Hippocampal formation (tissue), 2 donors: ENCODE data around the gene UMAD1.

Experiments
- DNase-seq, 2 donors: peaks; one replicate each; lab custom pipeline; 2025; lab: John Stamatoyannopoulos, UW

Gene UMAD1

DNA sequence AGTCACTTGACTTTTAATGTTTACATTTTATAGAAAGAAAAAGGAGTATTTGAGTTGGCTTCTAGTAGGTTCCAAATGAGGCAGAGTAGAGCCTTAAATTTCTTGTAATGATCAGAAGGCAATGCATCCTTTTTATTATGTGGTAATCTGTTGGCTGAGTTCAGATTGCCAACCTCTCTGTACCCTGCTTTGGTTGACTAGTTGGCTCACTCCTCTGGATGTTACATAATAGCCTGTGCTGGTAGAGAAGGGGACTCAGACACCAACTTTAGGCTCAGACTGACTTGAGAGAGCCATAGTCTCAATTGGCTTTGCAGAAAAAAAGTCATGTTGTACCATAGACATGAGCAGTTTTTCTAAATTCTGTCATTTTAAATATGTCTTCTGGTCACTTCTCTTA is 281.3 kb downstream of the UMAD1 start:
- no peak for DNase-seq

DNA sequence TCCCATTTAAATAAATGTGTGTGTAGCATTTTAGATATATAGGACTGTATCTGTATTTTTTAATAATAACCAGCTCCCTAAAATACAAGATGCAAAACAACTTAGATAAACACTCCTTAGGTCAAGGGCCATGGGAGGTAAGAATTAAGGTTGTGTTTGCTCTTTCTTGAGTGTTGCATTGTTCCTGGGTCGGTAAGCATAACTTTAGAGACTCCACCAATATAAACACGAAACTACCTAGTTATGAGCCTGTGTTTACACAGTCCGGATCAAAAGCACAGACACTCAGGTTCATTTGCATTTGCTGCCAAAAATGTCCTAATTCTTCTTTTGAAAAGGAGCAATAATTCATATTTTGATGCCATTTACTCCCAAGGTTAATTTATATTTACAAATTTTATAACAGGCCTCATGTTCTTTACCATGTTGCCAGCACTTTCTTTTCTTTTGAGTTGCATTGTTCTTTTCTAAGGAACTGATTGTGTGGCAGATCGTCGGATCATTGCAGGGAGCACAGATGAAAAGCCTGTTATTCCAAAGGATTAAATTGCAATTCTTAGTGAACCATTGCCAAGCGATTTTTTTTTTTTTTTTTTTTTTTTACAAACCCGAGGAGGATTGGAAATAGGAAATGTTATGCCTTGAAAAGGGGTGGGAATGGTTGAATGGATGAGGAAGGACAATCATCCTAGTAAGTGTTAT is 282.3 kb downstream of the UMAD1 start:
- DNase-seq: no peak

DNA sequence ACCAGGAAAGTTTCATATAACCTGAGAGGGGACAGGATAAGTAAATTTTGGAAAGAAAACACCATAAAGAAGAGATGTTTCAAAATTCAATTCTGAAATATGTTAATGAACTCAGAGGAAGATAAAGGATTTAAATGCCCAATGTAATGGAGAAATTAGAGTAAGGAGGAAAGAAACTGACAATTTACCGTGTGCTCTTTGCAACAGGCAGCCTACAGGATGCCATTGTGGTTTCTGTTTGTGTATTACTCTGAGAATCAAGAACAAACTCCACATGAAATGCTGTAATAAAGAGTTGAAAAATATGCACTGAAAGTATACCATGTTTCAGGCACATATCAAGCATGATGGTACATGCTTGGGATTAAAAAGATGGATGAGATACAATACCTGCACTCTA is 283.3 kb downstream of the UMAD1 start:
- DNase-seq: no peak

DNA sequence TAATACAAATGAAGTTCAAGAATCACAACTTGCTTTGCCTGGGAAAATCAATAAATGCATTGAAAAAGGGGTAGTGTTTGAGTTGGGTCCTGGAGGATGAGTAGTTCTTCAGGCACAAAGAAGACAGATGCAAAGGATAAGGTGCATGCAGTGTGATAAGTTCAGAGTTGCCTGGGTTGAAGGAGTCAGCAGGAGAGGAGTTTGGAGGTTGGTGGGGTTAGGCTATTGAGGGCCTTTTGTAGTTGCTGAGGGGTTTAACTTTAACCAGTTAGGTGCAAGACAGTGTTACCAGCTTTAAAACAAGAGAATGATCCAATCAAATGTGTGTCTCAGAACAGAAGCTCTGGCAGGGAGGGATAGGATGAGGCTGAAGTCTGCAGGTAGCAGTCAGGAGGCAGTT is 283.8 kb downstream of the UMAD1 start:
- DNase-seq: no peak
